ENCODE results near the gene LFNG. TPM values are rescaled to one million over a fixed set of nuclear protein-coding genes. Genes with fewer than 3 reads are reported as not detected.

Gene LFNG
- total and polyA plus RNA-seq, 2 donors (not counting 1 experiment from before 2014, with no cell fraction given) = 73.3 to 208 TPM

GRCh38 chr7:2570021-2570420, 50.4 kb downstream of the LFNG start:
- Histone ChIP-seq H3K9me3 (ENCODE audit: control extremely low read depth in 1 of 3, control insufficient read depth in 2 of 3, insufficient read depth in 1 of 3, low read length in 2 of 3) (no peaks in the 10 kb centered on the region), H3K27ac (ENCODE audit: low read length in 2 of 2) (no peak overlapping the region), H2AFZ (ENCODE audit: insufficient read depth, low read depth, low read length, poor library complexity, severe bottlenecking) (no peak overlapping the region), H3K4me2 (replicated peaks; ENCODE audit: low read depth, low read length, poor library complexity, severe bottlenecking) (no peak overlapping the region), H3K27me3 (replicated peaks in 1 of 4; ENCODE audit: control extremely low read depth in 1 of 4, control insufficient read depth in 3 of 4, insufficient read depth in 4 of 4, low read length in 3 of 4) (no peaks in the 10 kb centered on the region), H4K20me1 (ENCODE audit: control insufficient read depth, insufficient read depth, low read length, poor library complexity, severe bottlenecking) (no peaks in the 10 kb centered on the region), H3K4me1 (ENCODE audit: control insufficient read depth in 2 of 2, insufficient read depth in 2 of 2, low read length in 2 of 2) (peaks cover 11 to 20% of the 10 kb centered on the region in 2 donors), H3K4me3 (ENCODE audit: control extremely low read depth in 1 of 5, extremely low read depth in 1 of 5, insufficient read depth in 1 of 5, low read depth in 2 of 5, low read length in 4 of 5) (no peak overlapping the region), H3K36me3 (replicated peaks in 1 of 2; ENCODE audit: control extremely low read depth in 1 of 2, control insufficient read depth in 1 of 2, extremely low read depth in 1 of 2, insufficient read depth in 2 of 2, low read length in 1 of 2) (peaks cover 0 to 2% of the 10 kb centered on the region in 2 experiments), H3K9ac (ENCODE audit: low read length) (no peak overlapping the region), H3K79me2 (ENCODE audit: control insufficient read depth, insufficient read depth, low read length) (no peaks in the 10 kb centered on the region)
- WGBS (ENCODE audit: insufficient coverage) = 91% methylated on average over 11 of the region's 16 CpGs
- DNase-seq (no peak), ATAC-seq (ENCODE audit: low read depth) (no peak)
- Mint-ChIP-seq H3K4me3 (no peak overlapping the region), H3K27me3 (no peaks in the 10 kb centered on the region), H3K27ac (no peak overlapping the region), H3K4me1 (peaks cover 23% of the 10 kb centered on the region), H3K9me3 (ENCODE audit: insufficient read depth) (no peaks in the 10 kb centered on the region)
- intact Hi-C loops (cut with micrococcal nuclease) = no loop called here
- ChIA-PET CTCF (no interaction called here), POLR2A (no interaction called here)
- no peak for TF ChIP-seq EZH2 (IDR thresholded peaks at IDR 0.05; ENCODE audit: borderline replicate concordance, insufficient read depth, low read depth, low read length, poor library complexity, severe bottlenecking)
- no peak for TF ChIP-seq CTCF (IDR thresholded peaks at IDR 0.05)

- ChIA-PET CTCF (no interaction called here), POLR2A (no interaction called here)
- 98% methylated on average over 14 of the region's 15 CpGs for WGBS (ENCODE audit: insufficient coverage)
- Histone ChIP-seq H4K20me1 (ENCODE audit: control insufficient read depth, insufficient read depth, low read length, poor library complexity, severe bottlenecking) (no peaks in the 10 kb centered on the region), H3K27me3 (replicated peaks in 1 of 4; ENCODE audit: control extremely low read depth in 1 of 4, control insufficient read depth in 3 of 4, insufficient read depth in 4 of 4, low read length in 3 of 4) (no peaks in the 10 kb centered on the region), H2AFZ (ENCODE audit: insufficient read depth, low read depth, low read length, poor library complexity, severe bottlenecking) (no peak overlapping the region), H3K4me3 (ENCODE audit: control extremely low read depth in 1 of 5, extremely low read depth in 1 of 5, insufficient read depth in 1 of 5, low read depth in 2 of 5, low read length in 4 of 5) (no peak overlapping the region), H3K9me3 (ENCODE audit: control extremely low read depth in 1 of 3, control insufficient read depth in 2 of 3, insufficient read depth in 1 of 3, low read length in 2 of 3) (no peaks in the 10 kb centered on the region), H3K9ac (ENCODE audit: low read length) (no peak overlapping the region), H3K4me2 (replicated peaks; ENCODE audit: low read depth, low read length, poor library complexity, severe bottlenecking) (no peak overlapping the region), H3K27ac (ENCODE audit: low read length in 2 of 2) (no peak overlapping the region), H3K4me1 (ENCODE audit: control insufficient read depth in 2 of 2, insufficient read depth in 2 of 2, low read length in 2 of 2) (peaks cover 11 to 20% of the 10 kb centered on the region in 2 donors), H3K79me2 (ENCODE audit: control insufficient read depth, insufficient read depth, low read length) (no peaks in the 10 kb centered on the region), H3K36me3 (replicated peaks in 1 of 2; ENCODE audit: control extremely low read depth in 1 of 2, control insufficient read depth in 1 of 2, extremely low read depth in 1 of 2, insufficient read depth in 2 of 2, low read length in 1 of 2) (peaks cover 0 to 2% of the 10 kb centered on the region in 2 experiments)
- no peak for DNase-seq
- TF ChIP-seq CTCF (IDR thresholded peaks at IDR 0.05) = no peak
- TF ChIP-seq EZH2 (IDR thresholded peaks at IDR 0.05; ENCODE audit: borderline replicate concordance, insufficient read depth, low read depth, low read length, poor library complexity, severe bottlenecking) = no peak
- Mint-ChIP-seq H3K4me3 (no peak overlapping the region), H3K4me1 (peaks cover 23% of the 10 kb centered on the region), H3K27me3 (no peaks in the 10 kb centered on the region), H3K9me3 (ENCODE audit: insufficient read depth) (no peaks in the 10 kb centered on the region), H3K27ac (no peak overlapping the region)
- no peak for ATAC-seq (ENCODE audit: low read depth)
- intact Hi-C loops (cut with micrococcal nuclease) = no loop called here
These were observed 51.8 kb downstream of the LFNG start for GRCh38 chr7:2571409-2571808.

Data from B cell (primary cell).